HG03558 (cell line): ENCODE results near the gene GBX1.

Experiments
- ATAC-seq: cut with Tn5 transposase; IDR thresholded peaks from one replicate; pipeline ENCODE4 v1.9.1; 2021; ENCODE audit warnings: moderate number of reproducible peaks; ENCODE audit not compliant: unreplicated experiment; ENCODE audit errors: extremely low read depth

Gene GBX1

GRCh38 chr7:151118108-151119054 lies 49.1 kb downstream of the GBX1 start:
- ATAC-seq = no peak

- no peak for ATAC-seq
These were observed 49.9 kb downstream of the GBX1 start for GRCh38 chr7:151117565-151117964.

GRCh38 chr7:151116603-151117440 lies 50.7 kb downstream of the GBX1 start:
- no peak for ATAC-seq

GRCh38 chr7:151115836-151116418 lies 51.6 kb downstream of the GBX1 start:
- ATAC-seq = no peak

- ATAC-seq = no peak
These were observed 52.2 kb downstream of the GBX1 start for GRCh38 chr7:151115121-151115835.

GRCh38 chr7:151114151-151115090 lies 53.1 kb downstream of the GBX1 start:
- no peak for ATAC-seq

GRCh38 chr7:151113344-151114150 lies 53.9 kb downstream of the GBX1 start:
- ATAC-seq = no peak

- no peak for ATAC-seq
These were observed 56.4 kb downstream of the GBX1 start for GRCh38 chr7:151110941-151111645.

- ATAC-seq = no peak
These were observed 57.1 kb downstream of the GBX1 start for GRCh38 chr7:151110236-151110940.

- ATAC-seq = no peak
These were observed 58.1 kb downstream of the GBX1 start for GRCh38 chr7:151109094-151110048.

GRCh38 chr7:151107882-151108281 lies 59.6 kb downstream of the GBX1 start:
- ATAC-seq = no peak

- no peak for ATAC-seq
These were observed 62.9 kb downstream of the GBX1 start for GRCh38 chr7:151104411-151105235.

GRCh38 chr7:151103973-151104372 lies 63.5 kb downstream of the GBX1 start:
- no peak for ATAC-seq

GRCh38 chr7:151102991-151103390 lies 64.5 kb downstream of the GBX1 start:
- no peak for ATAC-seq
